HFF-Myc (cell line): ENCODE measurements around the gene CACFD1.

Experiments used
- DNase-seq: peaks from one replicate; pipeline ENCODE4 v3.0.0-alpha.2; 2011; ENCODE audit warnings: low read depth; ENCODE audit errors: extremely low read depth
- H3K4me3 ChIP-seq: replicated peaks from 2 replicates; pipeline ENCODE4 v1.5.1; 2011; ENCODE audit warnings: low read depth, mild to moderate bottlenecking, control low read depth, low read length
- CTCF ChIP-seq: IDR thresholded peaks from 2 replicates; pipeline ENCODE4 v1.5.1; 2012; ENCODE audit warnings: mild to moderate bottlenecking, low read depth, low read length, control low read depth; ENCODE audit errors: missing control alignments

CACFD1 gene

GRCh38 chr9:133506653-133507038 is 46.9 kb downstream of the CACFD1 start:
- H3K4me3 ChIP-seq: no peak overlapping the region
- no peak for TF ChIP-seq CTCF
- DNase-seq: peak; percentile 37

GRCh38 chr9:133507246-133507965 is 47.6 kb downstream of the CACFD1 start:
- no peak for TF ChIP-seq CTCF
- H3K4me3 ChIP-seq: no peak overlapping the region
- no peak for DNase-seq

- no peak overlapping the region for H3K4me3 ChIP-seq
- no peak for DNase-seq
- no peak for TF ChIP-seq CTCF
Measured at GRCh38 chr9:133508046-133508445, 48.3 kb downstream of the CACFD1 start.

GRCh38 chr9:133509179-133510083 is 49.7 kb downstream of the CACFD1 start:
- DNase-seq: no peak
- no peak for TF ChIP-seq CTCF
- H3K4me3 ChIP-seq: no peak overlapping the region

GRCh38 chr9:133510926-133511505 is 51.2 kb downstream of the CACFD1 start:
- TF ChIP-seq CTCF: no peak
- no peak overlapping the region for H3K4me3 ChIP-seq
- DNase-seq: no peak

- DNase-seq: no peak
- TF ChIP-seq CTCF: no peak
- H3K4me3 ChIP-seq: no peak overlapping the region
Measured at GRCh38 chr9:133511607-133512006, 51.8 kb downstream of the CACFD1 start.
